ENCODE results near the gene CEP55.

DNA sequence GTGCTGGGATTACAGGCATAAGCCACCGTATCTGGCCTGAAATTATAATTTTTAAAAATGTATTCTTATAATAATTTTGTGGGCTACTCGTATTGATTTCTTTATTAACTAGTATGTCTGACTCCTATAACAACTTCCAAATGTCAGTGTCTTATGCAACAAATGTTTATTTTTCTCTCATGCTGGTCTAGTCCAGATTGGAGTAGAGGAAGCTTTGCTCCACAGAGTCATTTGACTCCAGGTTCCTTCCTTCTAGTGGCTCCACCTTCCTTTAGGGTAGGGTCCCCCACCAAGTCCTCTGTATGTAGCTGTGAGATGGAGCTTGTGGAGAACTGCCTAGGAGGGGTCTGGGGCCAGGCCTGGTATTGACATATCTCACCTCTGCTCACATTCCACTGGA is 8.7 kb downstream of the CEP55 start:
- TF ChIP-seq, protein P1, sequence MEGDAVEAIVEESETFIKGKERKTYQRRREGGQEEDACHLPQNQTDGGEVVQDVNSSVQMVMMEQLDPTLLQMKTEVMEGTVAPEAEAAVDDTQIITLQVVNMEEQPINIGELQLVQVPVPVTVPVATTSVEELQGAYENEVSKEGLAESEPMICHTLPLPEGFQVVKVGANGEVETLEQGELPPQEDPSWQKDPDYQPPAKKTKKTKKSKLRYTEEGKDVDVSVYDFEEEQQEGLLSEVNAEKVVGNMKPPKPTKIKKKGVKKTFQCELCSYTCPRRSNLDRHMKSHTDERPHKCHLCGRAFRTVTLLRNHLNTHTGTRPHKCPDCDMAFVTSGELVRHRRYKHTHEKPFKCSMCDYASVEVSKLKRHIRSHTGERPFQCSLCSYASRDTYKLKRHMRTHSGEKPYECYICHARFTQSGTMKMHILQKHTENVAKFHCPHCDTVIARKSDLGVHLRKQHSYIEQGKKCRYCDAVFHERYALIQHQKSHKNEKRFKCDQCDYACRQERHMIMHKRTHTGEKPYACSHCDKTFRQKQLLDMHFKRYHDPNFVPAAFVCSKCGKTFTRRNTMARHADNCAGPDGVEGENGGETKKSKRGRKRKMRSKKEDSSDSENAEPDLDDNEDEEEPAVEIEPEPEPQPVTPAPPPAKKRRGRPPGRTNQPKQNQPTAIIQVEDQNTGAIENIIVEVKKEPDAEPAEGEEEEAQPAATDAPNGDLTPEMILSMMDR (IDR thresholded peaks at IDR 0.05; ENCODE audit: low read length) = no peak
- no peak for TF ChIP-seq EZH2 (IDR thresholded peaks at IDR 0.05; ENCODE audit: borderline replicate concordance, low read length)

Data from OCI-LY1 (cell line).